GM18499 (cell line): ENCODE data around the gene ADGRG4.

Experiments used
- ATAC-seq: cut with Tn5 transposase; IDR thresholded peaks from one replicate; pipeline ENCODE4 v1.9.1; 2021; ENCODE audit warnings: moderate number of reproducible peaks; ENCODE audit not compliant: insufficient read depth, unreplicated experiment

The ADGRG4 gene

GRCh38 chrX:136456133-136456532 lies 155.4 kb downstream of the ADGRG4 start:
- no peak for ATAC-seq

- no peak for ATAC-seq
These were observed 156.6 kb downstream of the ADGRG4 start for GRCh38 chrX:136457303-136457917.

- no peak for ATAC-seq
These were observed 163.8 kb downstream of the ADGRG4 start for GRCh38 chrX:136464589-136464988.
